SK-N-SH (cell line): ENCODE data around the gene ELMO1.

ENCODE experiments used
- EP300 ChIP-seq, 2 experiments: IDR thresholded peaks; 2 replicates each; pipeline versions ENCODE4 v1.4.0 to v1.6.1; 2012; ENCODE audit warnings: borderline replicate concordance in 1 of 2, low read depth in 1 of 2, low read length in 1 of 2
- NFIC ChIP-seq: IDR thresholded peaks from 2 replicates; pipeline ENCODE4 v1.4.0; 2012; ENCODE audit warnings: borderline replicate concordance
- POLR2AphosphoS5 ChIP-seq: IDR thresholded peaks from 2 replicates; pipeline ENCODE4 v1.6.1; 2012; ENCODE audit warnings: low read depth, low read length
- RAD21 ChIP-seq: IDR thresholded peaks from 2 replicates; pipeline ENCODE4 v1.6.1; 2012; ENCODE audit warnings: mild to moderate bottlenecking, low read length
- RCOR1 ChIP-seq: fragments of 150-350 bp; IDR thresholded peaks from 2 replicates; pipeline ENCODE4 v1.6.1; 2017; ENCODE audit warnings: antibody characterized with exemption, low read length
- SMC3 ChIP-seq: IDR thresholded peaks from 2 replicates; pipeline ENCODE4 v1.6.1; 2012; ENCODE audit warnings: low read depth, low read length, improper control_type of control experiment
- YY1 ChIP-seq: IDR thresholded peaks from 2 replicates; pipeline ENCODE4 v1.4.0; 2012; ENCODE audit warnings: low read depth, mild to moderate bottlenecking
- TF ChIP-seq, protein P1 (sequence below): fragments of 200-600 bp; sonication (generic); IDR thresholded peaks from 2 replicates; pipeline ENCODE4 v1.6.1; 2017; ENCODE audit warnings: antibody characterized with exemption, mild to moderate bottlenecking, moderate library complexity
- TF ChIP-seq, protein P2 (sequence below): IDR thresholded peaks from 2 replicates; pipeline ENCODE4 v1.4.0; 2012; ENCODE audit warnings: low read depth, borderline replicate concordance
- TF ChIP-seq, protein P3 (sequence below): IDR thresholded peaks from 2 replicates; pipeline ENCODE4 v1.6.1; 2012; ENCODE audit warnings: mild to moderate bottlenecking, low read depth, low read length, moderate library complexity
- TF ChIP-seq, protein P4 (sequence below): IDR thresholded peaks from 2 replicates; pipeline ENCODE4 v1.4.0; 2012; ENCODE audit warnings: low read depth

DNA sequence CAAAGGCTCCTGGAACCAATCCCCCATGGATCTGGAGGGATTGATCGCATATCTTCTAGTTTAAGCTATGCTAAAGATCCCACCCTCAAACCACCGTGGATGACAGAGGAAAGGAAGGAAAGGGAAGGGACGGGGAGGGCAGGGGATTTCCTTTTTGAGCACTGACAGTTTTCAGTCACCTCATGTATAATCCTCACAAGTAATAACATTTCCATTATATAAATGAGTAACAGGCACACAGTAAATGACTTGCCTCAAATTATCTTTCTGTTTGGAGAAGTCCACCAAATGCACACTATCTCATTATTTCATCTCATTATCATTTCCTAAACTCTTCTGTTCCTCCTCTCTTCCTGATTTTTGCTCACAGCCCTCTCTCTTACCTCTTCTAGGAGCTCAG, 597.3 kb downstream of the ELMO1 start:
- TF ChIP-seq RCOR1 (no peak), EP300 (IDR thresholded peaks at IDR 0.05; ENCODE audit: borderline replicate concordance in 1 of 2, low read depth in 1 of 2, low read length in 1 of 2) (0 out of 4 replicates have a peak, but pooled peaks of 1 of the 2 experiments have one; percentile 18), NFIC (no peak), YY1 (no peak), POLR2AphosphoS5 (no peak), SMC3 (no peak), RAD21 (no peak)
- TF ChIP-seq, protein P1, sequence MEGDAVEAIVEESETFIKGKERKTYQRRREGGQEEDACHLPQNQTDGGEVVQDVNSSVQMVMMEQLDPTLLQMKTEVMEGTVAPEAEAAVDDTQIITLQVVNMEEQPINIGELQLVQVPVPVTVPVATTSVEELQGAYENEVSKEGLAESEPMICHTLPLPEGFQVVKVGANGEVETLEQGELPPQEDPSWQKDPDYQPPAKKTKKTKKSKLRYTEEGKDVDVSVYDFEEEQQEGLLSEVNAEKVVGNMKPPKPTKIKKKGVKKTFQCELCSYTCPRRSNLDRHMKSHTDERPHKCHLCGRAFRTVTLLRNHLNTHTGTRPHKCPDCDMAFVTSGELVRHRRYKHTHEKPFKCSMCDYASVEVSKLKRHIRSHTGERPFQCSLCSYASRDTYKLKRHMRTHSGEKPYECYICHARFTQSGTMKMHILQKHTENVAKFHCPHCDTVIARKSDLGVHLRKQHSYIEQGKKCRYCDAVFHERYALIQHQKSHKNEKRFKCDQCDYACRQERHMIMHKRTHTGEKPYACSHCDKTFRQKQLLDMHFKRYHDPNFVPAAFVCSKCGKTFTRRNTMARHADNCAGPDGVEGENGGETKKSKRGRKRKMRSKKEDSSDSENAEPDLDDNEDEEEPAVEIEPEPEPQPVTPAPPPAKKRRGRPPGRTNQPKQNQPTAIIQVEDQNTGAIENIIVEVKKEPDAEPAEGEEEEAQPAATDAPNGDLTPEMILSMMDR = no peak
- TF ChIP-seq, protein P2, sequence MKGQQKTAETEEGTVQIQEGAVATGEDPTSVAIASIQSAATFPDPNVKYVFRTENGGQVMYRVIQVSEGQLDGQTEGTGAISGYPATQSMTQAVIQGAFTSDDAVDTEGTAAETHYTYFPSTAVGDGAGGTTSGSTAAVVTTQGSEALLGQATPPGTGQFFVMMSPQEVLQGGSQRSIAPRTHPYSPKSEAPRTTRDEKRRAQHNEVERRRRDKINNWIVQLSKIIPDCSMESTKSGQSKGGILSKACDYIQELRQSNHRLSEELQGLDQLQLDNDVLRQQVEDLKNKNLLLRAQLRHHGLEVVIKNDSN = no peak
- TF ChIP-seq, protein P3, sequence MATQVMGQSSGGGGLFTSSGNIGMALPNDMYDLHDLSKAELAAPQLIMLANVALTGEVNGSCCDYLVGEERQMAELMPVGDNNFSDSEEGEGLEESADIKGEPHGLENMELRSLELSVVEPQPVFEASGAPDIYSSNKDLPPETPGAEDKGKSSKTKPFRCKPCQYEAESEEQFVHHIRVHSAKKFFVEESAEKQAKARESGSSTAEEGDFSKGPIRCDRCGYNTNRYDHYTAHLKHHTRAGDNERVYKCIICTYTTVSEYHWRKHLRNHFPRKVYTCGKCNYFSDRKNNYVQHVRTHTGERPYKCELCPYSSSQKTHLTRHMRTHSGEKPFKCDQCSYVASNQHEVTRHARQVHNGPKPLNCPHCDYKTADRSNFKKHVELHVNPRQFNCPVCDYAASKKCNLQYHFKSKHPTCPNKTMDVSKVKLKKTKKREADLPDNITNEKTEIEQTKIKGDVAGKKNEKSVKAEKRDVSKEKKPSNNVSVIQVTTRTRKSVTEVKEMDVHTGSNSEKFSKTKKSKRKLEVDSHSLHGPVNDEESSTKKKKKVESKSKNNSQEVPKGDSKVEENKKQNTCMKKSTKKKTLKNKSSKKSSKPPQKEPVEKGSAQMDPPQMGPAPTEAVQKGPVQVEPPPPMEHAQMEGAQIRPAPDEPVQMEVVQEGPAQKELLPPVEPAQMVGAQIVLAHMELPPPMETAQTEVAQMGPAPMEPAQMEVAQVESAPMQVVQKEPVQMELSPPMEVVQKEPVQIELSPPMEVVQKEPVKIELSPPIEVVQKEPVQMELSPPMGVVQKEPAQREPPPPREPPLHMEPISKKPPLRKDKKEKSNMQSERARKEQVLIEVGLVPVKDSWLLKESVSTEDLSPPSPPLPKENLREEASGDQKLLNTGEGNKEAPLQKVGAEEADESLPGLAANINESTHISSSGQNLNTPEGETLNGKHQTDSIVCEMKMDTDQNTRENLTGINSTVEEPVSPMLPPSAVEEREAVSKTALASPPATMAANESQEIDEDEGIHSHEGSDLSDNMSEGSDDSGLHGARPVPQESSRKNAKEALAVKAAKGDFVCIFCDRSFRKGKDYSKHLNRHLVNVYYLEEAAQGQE = no peak
- TF ChIP-seq, protein P4, sequence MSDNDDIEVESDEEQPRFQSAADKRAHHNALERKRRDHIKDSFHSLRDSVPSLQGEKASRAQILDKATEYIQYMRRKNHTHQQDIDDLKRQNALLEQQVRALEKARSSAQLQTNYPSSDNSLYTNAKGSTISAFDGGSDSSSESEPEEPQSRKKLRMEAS = no peak
